ENCODE results near the gene C1orf174. TPM values are rescaled to one million over a fixed set of nuclear protein-coding genes. Genes with fewer than 3 reads are reported as not detected.

C1orf174 gene
- total RNA-seq, 1 experiment from 2014 or later = 21.1 TPM

DNA sequence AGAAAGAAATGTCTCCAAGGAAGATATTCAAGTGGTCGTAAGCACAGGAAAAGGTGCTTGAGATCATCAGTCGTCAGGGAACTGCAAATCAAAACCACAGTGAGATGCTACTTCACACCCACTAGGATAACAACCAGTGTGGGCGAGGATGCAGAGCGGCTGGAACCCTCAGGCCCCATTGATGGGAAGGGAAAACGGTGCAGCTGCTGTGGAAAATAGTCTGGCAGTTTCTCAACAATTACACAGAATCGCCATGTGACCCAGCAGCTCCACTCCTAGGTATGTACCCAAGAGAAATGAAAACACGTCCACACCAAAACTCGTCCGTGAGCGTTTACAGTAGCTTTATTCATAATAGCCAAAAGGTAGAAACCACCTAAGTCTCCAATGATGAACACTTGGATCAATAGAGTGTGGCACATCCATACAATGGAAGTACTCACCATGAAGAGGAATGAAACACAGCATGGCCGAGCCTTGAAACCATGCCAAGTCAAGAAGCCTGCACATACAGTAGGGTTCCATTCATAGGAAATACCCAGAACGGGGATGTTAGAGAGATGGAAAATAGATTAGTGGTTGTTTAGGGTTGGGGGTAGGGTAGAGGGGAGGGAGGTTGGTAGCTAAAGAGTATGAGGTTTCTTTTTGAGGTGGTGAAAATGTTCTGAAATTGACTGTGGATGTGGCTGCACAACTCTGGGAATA is 36.7 kb downstream of the C1orf174 start:
- peaks cover 3 to 6% (median 6%) of the 10 kb centered on the region in 3 experiments; a peak in 6 of 7 replicates for H3K36me3 Mint-ChIP-seq (ENCODE audit: insufficient read depth in 1 of 3, low read depth in 3 of 3)
- Histone ChIP-seq H3K27ac (ENCODE audit: insufficient read length, low read depth, low read length) (no peak overlapping the region), H3K4ac (ENCODE audit: low read depth, low read length) (no peak overlapping the region), H4K91ac (ENCODE audit: insufficient read length, low read depth, low read length) (no peak overlapping the region), H4K5ac (ENCODE audit: insufficient read length, low read depth, low read length) (no peak overlapping the region), H2AK5ac (ENCODE audit: insufficient read length, low read length) (no peak overlapping the region), H3K79me1 (ENCODE audit: insufficient read depth, low read depth, low read length, poor library complexity, severe bottlenecking) (no peaks in the 10 kb centered on the region), H3K9me3 (ENCODE audit: control insufficient read depth, low read depth, low read length) (no peaks in the 10 kb centered on the region), H4K8ac (replicated peaks; ENCODE audit: insufficient read length, low read depth, low read length) (no peak overlapping the region), H3K79me2 (ENCODE audit: insufficient read depth, low read length) (no peaks in the 10 kb centered on the region), H2BK5ac (ENCODE audit: insufficient read length, low read length) (no peak overlapping the region), H4K20me1 (ENCODE audit: control insufficient read depth, insufficient read depth, insufficient read length) (no peaks in the 10 kb centered on the region), H2BK120ac (ENCODE audit: low read depth, low read length, poor library complexity, severe bottlenecking) (no peak overlapping the region), H3K4me2 (ENCODE audit: insufficient read depth, insufficient read length, low read length) (no peak overlapping the region), H3T11ph (ENCODE audit: low read length) (no peak overlapping the region), H2BK15ac (ENCODE audit: low read depth, low read length) (no peak overlapping the region), H3K18ac (ENCODE audit: insufficient read length, low read depth, low read length) (no peak overlapping the region), H2BK20ac (ENCODE audit: low read depth, low read length, poor library complexity, severe bottlenecking) (no peak overlapping the region), H3K23ac (ENCODE audit: insufficient read length, low read depth, low read length) (no peak overlapping the region), H2AFZ (ENCODE audit: low read length) (no peak overlapping the region), H3K4me1 (ENCODE audit: insufficient read depth, low read length) (no peaks in the 10 kb centered on the region), H3K23me2 (ENCODE audit: insufficient read length, low read depth, low read length, poor library complexity, severe bottlenecking) (no peaks in the 10 kb centered on the region), H3K9ac (ENCODE audit: extremely low read depth, insufficient read length, low read length) (no peak overlapping the region), H3K27me3 (ENCODE audit: insufficient read depth, low read length) (no peaks in the 10 kb centered on the region), H3K56ac (ENCODE audit: insufficient read length, low read depth, low read length) (no peak overlapping the region), H2BK12ac (ENCODE audit: insufficient read length, low read depth, low read length) (no peak overlapping the region), H3K14ac (ENCODE audit: insufficient read depth, low read length) (no peak overlapping the region)
- peaks cover under 1 to 1% of the 10 kb centered on the region in 2 experiments; a peak in 2 of 5 replicates for H3K9me3 Mint-ChIP-seq
- TF ChIP-seq, protein P1, sequence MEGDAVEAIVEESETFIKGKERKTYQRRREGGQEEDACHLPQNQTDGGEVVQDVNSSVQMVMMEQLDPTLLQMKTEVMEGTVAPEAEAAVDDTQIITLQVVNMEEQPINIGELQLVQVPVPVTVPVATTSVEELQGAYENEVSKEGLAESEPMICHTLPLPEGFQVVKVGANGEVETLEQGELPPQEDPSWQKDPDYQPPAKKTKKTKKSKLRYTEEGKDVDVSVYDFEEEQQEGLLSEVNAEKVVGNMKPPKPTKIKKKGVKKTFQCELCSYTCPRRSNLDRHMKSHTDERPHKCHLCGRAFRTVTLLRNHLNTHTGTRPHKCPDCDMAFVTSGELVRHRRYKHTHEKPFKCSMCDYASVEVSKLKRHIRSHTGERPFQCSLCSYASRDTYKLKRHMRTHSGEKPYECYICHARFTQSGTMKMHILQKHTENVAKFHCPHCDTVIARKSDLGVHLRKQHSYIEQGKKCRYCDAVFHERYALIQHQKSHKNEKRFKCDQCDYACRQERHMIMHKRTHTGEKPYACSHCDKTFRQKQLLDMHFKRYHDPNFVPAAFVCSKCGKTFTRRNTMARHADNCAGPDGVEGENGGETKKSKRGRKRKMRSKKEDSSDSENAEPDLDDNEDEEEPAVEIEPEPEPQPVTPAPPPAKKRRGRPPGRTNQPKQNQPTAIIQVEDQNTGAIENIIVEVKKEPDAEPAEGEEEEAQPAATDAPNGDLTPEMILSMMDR (conservative IDR thresholded peaks at IDR 0.05) = no peak
- peaks cover 12 to 13% of the 10 kb centered on the region in 2 experiments for H3K4me1 Mint-ChIP-seq
- DNase-seq = no peak
- H3K4me3 Mint-ChIP-seq = no peak overlapping the region
- no CpG with 5 or more reads among the region's 12 CpGs for WGBS (ENCODE audit: extremely low coverage, insufficient read length, low lambda C conversion rate)
- H3K27me3 Mint-ChIP-seq (ENCODE audit: low read depth) = no peaks in the 10 kb centered on the region; the same call in 1 of the 2 replicates
- H3K27ac Mint-ChIP-seq = no peak overlapping the region
